Cardiac fibroblast (primary cell): ENCODE measurements around the gene CDCP1.
A peak's percentile ranks its signal among the peaks of the same experiment; 100 is the strongest.

Source experiments
- DNase-seq, 2 donors: peaks; one replicate each; pipeline versions ENCODE4 v3.0.0 to v3.0.0-alpha.2; 2010; ENCODE audit warnings: low read depth in 2 of 2
- H3K4me3 ChIP-seq, 2 donors: replicated peaks in 1 of 2; 1 replicate in 1 of 2; 2 replicates in 1 of 2; pipeline ENCODE4 v1.5.1; 2011; ENCODE audit warnings: low read depth in 2 of 2, low read length in 2 of 2, mild to moderate bottlenecking in 2 of 2, moderate library complexity in 1 of 2
- TF ChIP-seq, protein P1 (sequence below): IDR thresholded peaks from one replicate; pipeline ENCODE4 v1.5.1; 2011; ENCODE audit warnings: low read depth, mild to moderate bottlenecking, low read length, inconsistent platforms

Gene CDCP1

DNA sequence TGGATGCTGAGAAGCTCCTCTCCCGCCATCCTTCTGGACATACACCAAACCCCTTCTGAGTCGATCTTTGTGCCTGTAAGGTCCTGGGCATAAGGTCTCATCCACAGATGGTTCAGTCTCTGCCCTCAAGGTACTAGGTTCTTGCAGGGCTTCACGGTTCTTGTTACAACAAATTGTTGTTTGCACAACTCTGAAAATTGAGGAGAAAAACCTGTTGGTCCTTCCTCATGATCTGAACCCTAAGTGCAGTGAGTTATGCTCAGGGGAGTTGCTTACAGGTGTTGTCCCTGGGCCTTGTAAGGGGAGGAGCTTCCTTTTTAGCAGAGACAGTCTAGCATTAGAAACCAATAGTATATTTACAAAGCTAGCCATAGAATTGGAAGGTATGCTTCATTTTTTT, 15.7 kb downstream of the CDCP1 start:
- no peak overlapping the region for H3K4me3 ChIP-seq
- TF ChIP-seq, protein P1, sequence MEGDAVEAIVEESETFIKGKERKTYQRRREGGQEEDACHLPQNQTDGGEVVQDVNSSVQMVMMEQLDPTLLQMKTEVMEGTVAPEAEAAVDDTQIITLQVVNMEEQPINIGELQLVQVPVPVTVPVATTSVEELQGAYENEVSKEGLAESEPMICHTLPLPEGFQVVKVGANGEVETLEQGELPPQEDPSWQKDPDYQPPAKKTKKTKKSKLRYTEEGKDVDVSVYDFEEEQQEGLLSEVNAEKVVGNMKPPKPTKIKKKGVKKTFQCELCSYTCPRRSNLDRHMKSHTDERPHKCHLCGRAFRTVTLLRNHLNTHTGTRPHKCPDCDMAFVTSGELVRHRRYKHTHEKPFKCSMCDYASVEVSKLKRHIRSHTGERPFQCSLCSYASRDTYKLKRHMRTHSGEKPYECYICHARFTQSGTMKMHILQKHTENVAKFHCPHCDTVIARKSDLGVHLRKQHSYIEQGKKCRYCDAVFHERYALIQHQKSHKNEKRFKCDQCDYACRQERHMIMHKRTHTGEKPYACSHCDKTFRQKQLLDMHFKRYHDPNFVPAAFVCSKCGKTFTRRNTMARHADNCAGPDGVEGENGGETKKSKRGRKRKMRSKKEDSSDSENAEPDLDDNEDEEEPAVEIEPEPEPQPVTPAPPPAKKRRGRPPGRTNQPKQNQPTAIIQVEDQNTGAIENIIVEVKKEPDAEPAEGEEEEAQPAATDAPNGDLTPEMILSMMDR, result no peak
- DNase-seq, result no peak

DNA sequence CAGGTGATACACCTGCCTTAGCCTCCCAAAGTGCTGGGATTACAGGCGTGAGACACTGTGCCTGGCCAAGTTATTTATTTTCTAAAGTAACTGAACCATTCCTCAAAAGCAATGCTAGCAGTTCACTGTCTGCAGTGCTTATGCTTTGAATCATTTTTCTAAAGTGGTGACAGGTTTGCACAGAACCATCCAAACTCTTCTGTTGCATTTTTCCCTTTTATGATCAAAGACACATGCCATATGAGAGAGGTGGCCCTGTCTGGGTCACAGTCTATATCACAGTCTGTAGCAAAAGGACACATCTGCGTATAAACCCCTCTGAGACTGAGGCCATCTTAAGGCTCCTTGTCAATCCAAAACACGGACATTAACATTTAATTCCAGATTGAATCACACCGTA, 17.2 kb downstream of the CDCP1 start:
- DNase-seq, result no peak
- TF ChIP-seq, protein P1, result no peak
- no peak overlapping the region for H3K4me3 ChIP-seq

DNA sequence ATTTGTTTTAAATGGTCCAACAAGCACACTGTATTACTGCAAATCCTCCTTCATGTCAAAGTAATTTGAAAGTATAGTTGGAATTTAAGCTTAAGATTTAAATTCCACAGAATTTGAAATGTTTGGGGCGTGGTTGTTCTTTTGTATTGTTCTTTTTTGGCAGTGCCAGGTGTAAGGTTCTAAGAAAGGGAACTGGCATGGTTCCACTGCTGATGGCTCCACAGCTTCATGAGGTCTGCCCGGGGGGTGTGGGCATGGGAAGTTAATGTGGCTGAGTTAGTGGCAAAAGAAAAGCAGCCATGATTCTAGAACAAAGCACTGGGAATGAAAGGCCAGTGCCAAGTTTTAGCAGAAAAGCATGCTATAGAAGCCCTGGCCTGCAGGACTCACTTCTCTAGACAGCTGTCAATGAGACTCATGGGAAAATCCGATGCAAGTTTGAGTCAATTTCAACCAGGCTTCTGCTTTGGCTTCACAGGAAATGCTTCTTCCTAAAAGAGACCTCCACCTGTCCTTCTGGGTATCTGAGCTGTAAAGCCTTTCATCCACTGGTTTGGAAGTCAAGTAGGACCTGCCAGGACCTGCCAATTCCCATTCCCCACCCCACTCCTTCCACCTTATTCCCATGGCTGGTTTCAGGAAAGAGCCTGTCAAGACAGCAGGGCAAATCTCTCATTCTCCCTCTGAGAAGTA, 18.9 kb downstream of the CDCP1 start:
- no peak overlapping the region for H3K4me3 ChIP-seq
- TF ChIP-seq, protein P1, result no peak
- DNase-seq, result no peak

- no peak for DNase-seq
- TF ChIP-seq, protein P1, result no peak
- no peak overlapping the region for H3K4me3 ChIP-seq
Observed at GRCh38 chr3:45126730-45127129, 19.4 kb downstream of the CDCP1 start.

DNA sequence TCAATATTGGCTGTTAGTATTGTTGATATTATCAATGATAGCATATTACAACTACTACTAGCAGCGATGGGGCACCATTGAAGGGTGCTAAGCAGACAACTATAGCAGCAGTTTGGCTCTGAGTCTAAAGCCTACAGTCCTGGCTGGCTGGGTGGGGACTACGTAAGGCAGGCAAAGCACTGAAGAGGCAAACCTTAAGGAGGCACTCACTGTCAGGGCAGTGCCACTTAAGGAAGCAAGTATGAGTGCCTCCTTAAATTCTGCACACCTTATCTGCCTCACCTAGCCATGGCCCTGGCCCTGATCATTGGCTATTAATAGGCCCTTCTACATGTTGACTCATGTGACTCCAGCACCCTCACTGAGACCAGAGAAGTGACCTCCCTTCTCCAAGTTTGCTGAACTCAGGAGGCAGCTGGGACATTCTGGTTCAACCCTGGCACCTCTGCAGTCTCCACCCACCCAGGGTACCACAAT, 20.6 kb downstream of the CDCP1 start:
- no peak for DNase-seq
- TF ChIP-seq, protein P1, result no peak
- H3K4me3 ChIP-seq, result no peak overlapping the region

DNA sequence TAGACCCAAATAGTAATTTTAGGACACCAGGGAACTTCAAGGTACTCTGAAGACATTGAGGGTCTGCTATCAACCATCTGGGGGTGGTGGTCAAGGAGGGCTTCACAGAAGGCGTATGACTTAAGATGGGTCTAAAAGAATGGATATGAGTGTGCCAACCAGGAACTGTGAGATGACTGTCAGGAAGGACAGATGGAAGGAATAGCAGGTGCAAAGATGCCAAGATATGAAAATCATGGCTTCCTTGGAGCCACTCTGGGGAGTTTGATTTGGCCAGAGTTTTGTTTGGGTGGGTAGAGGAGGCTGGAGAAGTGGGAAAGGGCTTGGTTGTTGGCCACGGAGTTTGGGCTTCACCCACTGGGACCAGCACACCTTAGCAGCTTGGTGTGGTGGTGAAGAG, 21.2 kb downstream of the CDCP1 start:
- H3K4me3 ChIP-seq, result no peak overlapping the region
- TF ChIP-seq, protein P1, result no peak
- no peak for DNase-seq

DNA sequence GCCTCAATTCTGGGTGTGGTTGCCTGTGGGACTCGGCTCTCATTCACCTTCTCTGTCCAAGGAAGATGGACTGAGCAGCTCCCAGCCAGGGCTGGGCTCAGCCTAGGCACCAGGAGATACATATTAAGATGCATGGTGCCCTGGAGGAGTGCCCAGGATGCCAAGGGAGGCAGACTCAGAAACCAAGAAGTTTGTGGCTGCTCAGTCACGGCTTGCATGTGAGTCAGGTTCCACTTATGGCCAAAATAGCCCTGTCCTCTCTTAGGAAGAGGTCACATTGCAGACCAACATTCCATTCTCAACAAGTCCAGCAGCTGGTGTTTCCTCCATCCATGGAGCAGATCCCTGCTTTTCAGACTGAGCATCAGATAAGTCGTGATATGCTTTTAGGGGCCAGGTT, 21.8 kb downstream of the CDCP1 start:
- peak; percentile 59 to 86 for DNase-seq
- H3K4me3 ChIP-seq, result no peak overlapping the region
- TF ChIP-seq, protein P1, result no peak
